GM08714 (cell line): ENCODE data around the gene RASSF3.

Experiments
- H3K4me3 ChIP-seq: fragments of 200-500 bp; sonication (Bioruptor generic); 2 replicates; pipeline ENCODE4 v1.5.1; 2014; ENCODE audit warnings: mild to moderate bottlenecking, low read length, inconsistent platforms
- ZNF274 ChIP-seq: IDR thresholded peaks from 2 replicates; pipeline ENCODE4 v1.6.1; 2012; ENCODE audit warnings: mild to moderate bottlenecking, low read depth, low read length

RASSF3 gene

GRCh38 chr12:64610079-64610659 is at the start of gene RASSF3:
Gene RASSF3, plus strand, starts transcription at chr12:64610495. Its CDS starts 138 bp downstream, at chr12:64610633.
- H3K4me3 ChIP-seq, result peak within 1 kb of the TSS; percentile 97
- no peak for TF ChIP-seq ZNF274

- no peak overlapping the region for H3K4me3 ChIP-seq
- no peak for TF ChIP-seq ZNF274
Measured at GRCh38 chr12:64561302-64562136, 48.8 kb upstream of the RASSF3 start.

- TF ChIP-seq ZNF274, result no peak
- no peak overlapping the region for H3K4me3 ChIP-seq
Measured at GRCh38 chr12:64566122-64566521, 44.2 kb upstream of the RASSF3 start.

GRCh38 chr12:64566831-64567517 is 43.3 kb upstream of the RASSF3 start:
- H3K4me3 ChIP-seq, result no peak overlapping the region
- no peak for TF ChIP-seq ZNF274

- no peak overlapping the region for H3K4me3 ChIP-seq
- TF ChIP-seq ZNF274, result no peak
Measured at GRCh38 chr12:64567570-64567969, 42.7 kb upstream of the RASSF3 start.

DNA sequence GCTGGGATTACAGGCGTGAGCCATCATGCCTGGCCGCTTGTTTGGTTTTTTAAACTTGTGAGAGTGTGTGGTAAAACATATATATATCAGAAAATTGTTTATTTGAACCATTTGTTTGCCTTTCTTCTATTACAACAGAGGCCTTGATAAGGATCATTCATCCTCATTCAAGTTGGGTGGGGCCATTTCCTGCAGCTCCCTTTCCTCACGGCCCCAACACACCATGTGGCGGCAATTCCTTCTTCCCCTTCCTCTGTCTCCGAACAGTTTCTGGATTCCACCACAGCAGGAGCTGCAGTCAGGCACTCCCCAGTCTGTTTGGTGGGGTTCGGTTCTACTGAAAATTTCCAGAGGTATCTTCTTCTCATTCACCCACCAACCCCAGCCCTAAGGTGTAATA is 42.0 kb upstream of the RASSF3 start:
- no peak overlapping the region for H3K4me3 ChIP-seq
- no peak for TF ChIP-seq ZNF274

GRCh38 chr12:64569923-64570691 is 40.2 kb upstream of the RASSF3 start:
- TF ChIP-seq ZNF274, result no peak
- no peak overlapping the region for H3K4me3 ChIP-seq

GRCh38 chr12:64571411-64571810 is 38.9 kb upstream of the RASSF3 start:
- no peak overlapping the region for H3K4me3 ChIP-seq
- no peak for TF ChIP-seq ZNF274

DNA sequence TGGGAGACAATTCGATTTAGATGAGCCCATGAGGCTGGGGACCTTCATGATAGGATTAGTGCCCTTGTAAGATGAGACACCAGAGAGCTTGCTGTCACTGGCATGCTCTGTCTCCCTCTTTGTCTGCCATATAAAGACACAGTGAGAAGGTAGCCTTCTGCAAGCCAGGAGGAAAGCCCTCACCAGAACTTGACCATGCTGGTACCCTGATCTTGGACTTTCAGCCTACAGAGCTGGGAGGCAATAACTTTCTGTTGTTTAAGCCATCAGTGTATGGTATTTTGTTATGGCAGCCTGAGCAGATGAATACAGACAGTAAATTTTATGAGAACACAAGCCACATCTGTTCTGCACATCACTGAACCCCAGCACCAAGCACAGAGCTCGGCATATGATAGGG is 38.1 kb upstream of the RASSF3 start:
- H3K4me3 ChIP-seq, result no peak overlapping the region
- TF ChIP-seq ZNF274, result no peak

GRCh38 chr12:64574837-64575236 is 35.5 kb upstream of the RASSF3 start:
- H3K4me3 ChIP-seq, result no peak overlapping the region
- no peak for TF ChIP-seq ZNF274

- H3K4me3 ChIP-seq, result no peak overlapping the region
Measured at GRCh38 chr12:64577046-64577445, 33.2 kb upstream of the RASSF3 start.

GRCh38 chr12:64578566-64578965 is 31.7 kb upstream of the RASSF3 start:
- no peak overlapping the region for H3K4me3 ChIP-seq
- TF ChIP-seq ZNF274, result no peak

More at GRCh38 chr12:64577046-64577445, 33.2 kb upstream of the RASSF3 start:
- TF ChIP-seq ZNF274, result no peak

- H3K4me3 ChIP-seq, result no peak overlapping the region
- no peak for TF ChIP-seq ZNF274
Measured at GRCh38 chr12:64580681-64581080, 29.6 kb upstream of the RASSF3 start.

- no peak overlapping the region for H3K4me3 ChIP-seq
- TF ChIP-seq ZNF274, result no peak
Measured at GRCh38 chr12:64582114-64582513, 28.2 kb upstream of the RASSF3 start.
